K562 (cell line): ENCODE data around the gene SUFU. TPM values are rescaled to one million over a fixed set of nuclear protein-coding genes. Genes with fewer than 3 reads are reported as not detected.
A peak's percentile ranks its signal among the peaks of the same experiment; 100 is the strongest.

Experiments used
- ETV6 ChIP-seq, 3 experiments: fragments of 150-350 bp in 1 of 3; sonication (generic) in 1 of 3; formaldehyde crosslinking in 1 of 3; IDR thresholded peaks; 2 replicates each; pipeline versions ENCODE4 v1.6.1 to v1.8.0; 2014 to 2022; ENCODE audit warnings: borderline replicate concordance in 2 of 3, low read depth in 2 of 3, antibody characterized with exemption in 1 of 3, low read length in 1 of 3, mild to moderate bottlenecking in 1 of 3, missing genetic modification reagents in 1 of 3
- GABPA ChIP-seq: fragments of 200-800 bp; sonication (Bioruptor generic); conservative IDR thresholded peaks from 2 replicates; pipeline ENCODE4 v1.6.1; 2016; ENCODE audit warnings: low read depth, missing genetic modification characterization, missing compliant biosample characterization
- HCFC1 ChIP-seq: IDR thresholded peaks from 2 replicates; pipeline ENCODE4 v1.6.1; 2012; ENCODE audit warnings: low read depth, low read length, improper control_type of control experiment
- HMGN3 ChIP-seq: IDR thresholded peaks from 2 replicates; pipeline ENCODE4 v1.6.1; 2011; ENCODE audit warnings: borderline replicate concordance, low read depth, mild to moderate bottlenecking, mixed read lengths, low read length; ENCODE audit not compliant: insufficient read length; ENCODE audit errors: extremely low read depth
- MGA ChIP-seq: fragments of 450-650 bp; IDR thresholded peaks from 2 replicates; pipeline ENCODE4 v1.6.1; 2016; ENCODE audit warnings: mild to moderate bottlenecking, moderate library complexity
- POLR2A ChIP-seq: fragments of 450-650 bp; conservative IDR thresholded peaks from 2 replicates; pipeline ENCODE4 v1.6.1; 2016
- PRDM10 ChIP-seq: fragments of 450-650 bp; IDR thresholded peaks from 2 replicates; pipeline ENCODE4 v1.6.1; 2018; ENCODE audit not compliant: partially characterized antibody
- ZNF398 ChIP-seq: fragments of 250-450 bp; sonication (Bioruptor Pico); IDR thresholded peaks from 2 replicates; pipeline ENCODE4 v1.8.0; 2021; ENCODE audit warnings: moderate library complexity, mild to moderate bottlenecking, inconsistent platforms
- polyA plus RNA-seq, 8 experiments: library from polyadenylated mRNA; depleted of rRNA in 4 of 8; stranded (reverse) in 5 of 8; unstranded in 3 of 8; fragments of >200 nt; fragmentation: Nextera tagmentation in 2 of 8; fragmentation: Illumina TruSeq in 1 of 8; extraction: Ambion mirVana in 2 of 8; extraction: Trizol in 1 of 8; gene quantifications; 2 replicates each; pipeline versions ENCODE4 v1.2.1 to v1.2.3, GENCODE V29; 2011 to 2014; ENCODE audit warnings: inconsistent platforms in 1 of 8, missing spikeins in 1 of 8
- total RNA-seq, 7 experiments: library from RNA; depleted of rRNA in 6 of 7; stranded (reverse); fragments of >200 nt in 6 of 7; fragmentation: Illumina TruSeq in 2 of 7; extraction: Trizol in 2 of 7; gene quantifications; 2 replicates each; pipeline versions ENCODE4 v1.2.1 to v1.2.3, GENCODE V29; 2011 to 2021; ENCODE audit warnings: low replicate concordance in 1 of 7

Gene SUFU
- total and polyA plus RNA-seq, 9 of the 15 experiments (the other 6 are each of a cell fraction or from before 2014, with no cell fraction given): 0.59 to 6.3 (median 0.82) TPM

- no peak for TF ChIP-seq ZNF398
- TF ChIP-seq HMGN3: peak; percentile 62
- TF ChIP-seq PRDM10: peak; percentile 73
- TF ChIP-seq MGA: 0 out of 2 replicates have a peak, but pooled peaks have one; percentile 3
- TF ChIP-seq HCFC1: peak; percentile 10; the same call in 1 of the 2 replicates
- no peak for TF ChIP-seq ETV6 (IDR thresholded peaks at IDR 0.05; ENCODE audit: borderline replicate concordance in 1 of 2, low read depth in 2 of 2, low read length in 1 of 2)
- no peak for TF ChIP-seq ETV6 (CRISPR knock-in tag; IDR thresholded peaks at IDR 0.05; ENCODE audit: borderline replicate concordance)
- TF ChIP-seq GABPA (tag): peak; percentile 86
- TF ChIP-seq POLR2A: peak; percentile 73
These were observed 138.3 kb downstream of the SUFU start (continued) for GRCh38 chr10:102641880-102642735.
